IMR-90 (cell line): Measurements from ENCODE around the gene ITPR2. TPM values are rescaled to one million over a fixed set of nuclear protein-coding genes. Genes with fewer than 3 reads are reported as not detected.

Experiments used
- ATAC-seq: fragments of 200-7000 bp; cut with Tn5 transposase; 2 replicates; pipeline ENCODE4 v1.9.1; 2020; ENCODE audit warnings: low read depth, mild to moderate bottlenecking, moderate library complexity
- BruUV-seq: library from RNA; stranded (reverse); fragments of 400-500 nt; replicated peaks from 2 replicates; lab custom pipeline; 2021; lab: Mats Ljungman, UMichigan
- CTCF ChIA-PET: fragments of 300-600 bp; formaldehyde crosslinking; extraction: SDS; loops from one replicate; lab custom pipeline; 2021; ENCODE audit warnings: antibody characterized with exemption; lab: Yijun Ruan, JAX
- POLR2A ChIA-PET: fragments of 300-600 bp; sonication (Branson Sonifier 250); formaldehyde crosslinking; loops from one replicate; lab custom pipeline; 2022; ENCODE audit warnings: antibody characterized with exemption; ENCODE audit not compliant: unreplicated experiment; lab: Charles Lee
- DNase-seq: peaks from one replicate; pipeline ENCODE4 v3.0.0; 2013
- H2AFZ ChIP-seq: replicated peaks from 2 replicates; pipeline ENCODE3; 2013; ENCODE audit warnings: low read length, mild to moderate bottlenecking; ENCODE audit not compliant: poor library complexity
- H2AK5ac ChIP-seq: 2 replicates; pipeline ENCODE4 v1.6.1; 2013; ENCODE audit warnings: low read depth, low read length, inconsistent platforms
- H2AK9ac ChIP-seq: replicated peaks from 2 replicates; pipeline ENCODE3; 2013; ENCODE audit warnings: mild to moderate bottlenecking, low read depth, low read length, moderate library complexity; ENCODE audit not compliant: poor library complexity
- H2BK120ac ChIP-seq: 2 replicates; pipeline ENCODE4 v1.6.1; 2013; ENCODE audit warnings: low read depth, low read length, inconsistent platforms
- H2BK15ac ChIP-seq: 3 replicates; pipeline ENCODE4 v1.6.1; 2013; ENCODE audit warnings: low read depth, low read length, inconsistent platforms
- H2BK20ac ChIP-seq: 2 replicates; pipeline ENCODE4 v1.6.1; 2013; ENCODE audit warnings: low read depth, mild to moderate bottlenecking, inconsistent platforms, low read length, moderate library complexity
- H2BK5ac ChIP-seq: 2 replicates; pipeline ENCODE4 v1.6.1; 2013; ENCODE audit warnings: mild to moderate bottlenecking, low read depth, low read length, inconsistent platforms; ENCODE audit not compliant: poor library complexity, severe bottlenecking
- H3K14ac ChIP-seq: replicated peaks from 2 replicates; pipeline ENCODE4 v1.6.1; 2013; ENCODE audit warnings: low read depth, low read length, inconsistent platforms
- H3K18ac ChIP-seq: 2 replicates; pipeline ENCODE4 v1.6.1; 2013; ENCODE audit warnings: low read depth, low read length, control low read depth
- H3K23ac ChIP-seq: 2 replicates; pipeline ENCODE4 v1.6.1; 2013; ENCODE audit warnings: low read depth, low read length, inconsistent platforms
- H3K27ac ChIP-seq: 2 replicates; pipeline ENCODE4 v1.5.1; 2013; ENCODE audit warnings: mild to moderate bottlenecking, control low read depth, low read length; ENCODE audit not compliant: insufficient read depth
- H3K27me3 ChIP-seq: 2 replicates; pipeline ENCODE4 v1.6.1; 2013; ENCODE audit warnings: low read length; ENCODE audit not compliant: control insufficient read depth, insufficient read depth
- H3K36me3 ChIP-seq: 2 replicates; pipeline ENCODE4 v1.6.1; 2013; ENCODE audit warnings: low read length, mixed read lengths; ENCODE audit not compliant: control insufficient read depth, insufficient read depth
- H3K4ac ChIP-seq: 2 replicates; pipeline ENCODE4 v1.6.1; 2013; ENCODE audit warnings: low read depth, low read length, inconsistent platforms
- H3K4me1 ChIP-seq: 2 replicates; pipeline ENCODE4 v1.6.1; 2013; ENCODE audit warnings: low read length, mixed read lengths; ENCODE audit not compliant: control insufficient read depth, insufficient read depth
- H3K4me2 ChIP-seq: 2 replicates; pipeline ENCODE4 v1.6.1; 2013; ENCODE audit warnings: low read depth, mild to moderate bottlenecking, control low read depth, low read length, moderate library complexity
- H3K4me3 ChIP-seq: 2 replicates; pipeline ENCODE4 v1.5.1; 2013; ENCODE audit warnings: low read depth, mild to moderate bottlenecking, control low read depth, low read length, moderate library complexity; ENCODE audit not compliant: insufficient read depth
- H3K56ac ChIP-seq: 2 replicates; pipeline ENCODE4 v1.6.1; 2013; ENCODE audit warnings: low read length, inconsistent platforms; ENCODE audit not compliant: insufficient read depth; ENCODE audit errors: extremely low read depth
- H3K79me1 ChIP-seq, 2 experiments: 2 replicates each; pipeline ENCODE4 v1.6.1; 2013; ENCODE audit warnings: low read length in 2 of 2, inconsistent platforms in 1 of 2, low read depth in 1 of 2
- H3K9ac ChIP-seq: 2 replicates; pipeline ENCODE4 v1.6.1; 2013; ENCODE audit warnings: low read depth, low read length, control low read depth
- H3K9me1 ChIP-seq: 2 replicates; pipeline ENCODE4 v1.6.1; 2013; ENCODE audit warnings: low read length, inconsistent platforms; ENCODE audit not compliant: insufficient read depth
- H3K9me3 ChIP-seq: 2 replicates; pipeline ENCODE4 v1.6.1; 2013; ENCODE audit warnings: low read length; ENCODE audit not compliant: control insufficient read depth, insufficient read depth
- H4K20me1 ChIP-seq: 2 replicates; pipeline ENCODE4 v1.6.1; 2013; ENCODE audit warnings: low read length, inconsistent platforms; ENCODE audit not compliant: insufficient read depth
- H4K5ac ChIP-seq: 2 replicates; pipeline ENCODE4 v1.6.1; 2013; ENCODE audit warnings: mild to moderate bottlenecking, low read depth, low read length, control low read depth
- H4K8ac ChIP-seq, 2 experiments: 2 replicates each; pipeline ENCODE4 v1.6.1; 2013; ENCODE audit warnings: low read depth in 2 of 2, low read length in 2 of 2, control low read depth in 1 of 2, inconsistent platforms in 1 of 2
- H4K91ac ChIP-seq: 2 replicates; pipeline ENCODE4 v1.6.1; 2013; ENCODE audit warnings: low read depth, low read length, inconsistent platforms; ENCODE audit not compliant: insufficient read depth
- BHLHE40 ChIP-seq: fragments of 150-350 bp; IDR thresholded peaks from 2 replicates; pipeline ENCODE4 v1.6.1; 2016; ENCODE audit warnings: mild to moderate bottlenecking, low read depth, low read length
- CEBPB ChIP-seq: IDR thresholded peaks from 2 replicates; pipeline ENCODE4 v1.6.1; 2012; ENCODE audit warnings: low read depth, low read length, improper control_type of control experiment
- CHD1 ChIP-seq: IDR thresholded peaks from 2 replicates; pipeline ENCODE4 v1.6.1; 2012; ENCODE audit warnings: low read depth, low read length, improper control_type of control experiment
- CTCF ChIP-seq: conservative IDR thresholded peaks from 2 replicates; pipeline ENCODE4 v1.5.1; 2012; ENCODE audit warnings: mild to moderate bottlenecking, low read depth, low read length, improper control_type of control experiment
- ELK1 ChIP-seq: fragments of 150-350 bp; IDR thresholded peaks from 2 replicates; pipeline ENCODE4 v1.6.1; 2016; ENCODE audit warnings: low read depth, mild to moderate bottlenecking, low read length, moderate library complexity, borderline replicate concordance
- FOS ChIP-seq: fragments of 150-350 bp; IDR thresholded peaks from 2 replicates; pipeline ENCODE4 v1.6.1; 2016; ENCODE audit warnings: low read depth, low read length
- MAFK ChIP-seq: IDR thresholded peaks from 2 replicates; pipeline ENCODE4 v1.6.1; 2012; ENCODE audit warnings: low read depth, low read length, improper control_type of control experiment
- MXI1 ChIP-seq: IDR thresholded peaks from 2 replicates; pipeline ENCODE4 v1.6.1; 2012; ENCODE audit warnings: low read depth, mild to moderate bottlenecking, low read length, moderate library complexity, borderline replicate concordance
- NFE2L2 ChIP-seq: fragments of 150-350 bp; IDR thresholded peaks from 2 replicates; pipeline ENCODE4 v1.6.1; 2016; ENCODE audit warnings: low read depth, mild to moderate bottlenecking, low read length
- POLR2A ChIP-seq: IDR thresholded peaks from 2 replicates; pipeline ENCODE4 v1.6.1; 2012; ENCODE audit warnings: mild to moderate bottlenecking, low read depth, low read length
- RAD21 ChIP-seq: IDR thresholded peaks from 2 replicates; pipeline ENCODE4 v1.6.1; 2012; ENCODE audit warnings: low read length, improper control_type of control experiment
- RCOR1 ChIP-seq: IDR thresholded peaks from 2 replicates; pipeline ENCODE4 v1.6.1; 2012; ENCODE audit warnings: mild to moderate bottlenecking, low read length, improper control_type of control experiment; ENCODE audit not compliant: insufficient replicate concordance
- RFX5 ChIP-seq: IDR thresholded peaks from 2 replicates; pipeline ENCODE4 v1.8.0; 2012; ENCODE audit warnings: low read depth, mild to moderate bottlenecking, low read length, moderate library complexity
- SMC3 ChIP-seq: fragments of 150-350 bp; IDR thresholded peaks from 2 replicates; pipeline ENCODE4 v1.6.1; 2016; ENCODE audit warnings: low read depth, mild to moderate bottlenecking, antibody characterized with exemption, low read length, moderate library complexity
- USF2 ChIP-seq: fragments of 150-350 bp; IDR thresholded peaks from 2 replicates; pipeline ENCODE4 v1.6.1; 2017; ENCODE audit warnings: mild to moderate bottlenecking, antibody characterized with exemption, low read length, low read depth
- WGBS, 2 experiments: methylation state at CpG; one replicate each; pipeline versions ENCODE4 v1.1.5 to v1.1.7; 2013; ENCODE audit warnings: missing lambda C conversion rate in 2 of 2; ENCODE audit not compliant: insufficient read length in 1 of 2; ENCODE audit errors: extremely low coverage in 2 of 2; 5-methylcytosine and 5-hydroxymethylcytosine counted together
- dilution Hi-C: fragments of 300-500 bp; cut with HindIII; formaldehyde crosslinking; loops from one replicate; pipeline ENCODE4 v1.14.3; 2018; ENCODE audit warnings: low sequenced_read_pairs; ENCODE audit not compliant: unreplicated experiment
- in situ Hi-C: fragments of 300-500 bp; cut with MboI; formaldehyde crosslinking; loops from 3 replicates; pipeline ENCODE4 v1.14.3; 2019; ENCODE audit warnings: low sequenced_read_pairs, inconsistent platforms, mixed read lengths
- intact Hi-C: fragments of 100-400 bp; cut with micrococcal nuclease; formaldehyde crosslinking; loops from 2 replicates; pipeline ENCODE4 v1.10.0; 2022
- polyA plus RNA-seq, 3 experiments: library from polyadenylated mRNA; depleted of rRNA; stranded (reverse); fragments of >200 nt; gene quantifications; 2 replicates each; pipeline ENCODE4 v1.2.3, GENCODE V29; 2012; ENCODE audit warnings: low replicate concordance in 1 of 3
- total RNA-seq: library from RNA; depleted of rRNA; stranded (reverse); fragments of >200 nt; gene quantifications from 2 replicates; pipeline ENCODE4 v1.2.3, GENCODE V29; 2012

The ITPR2 gene
- total and polyA plus RNA-seq, 2 of the 4 experiments (the other 2 are of a cell fraction) = 1.2 to 9.0 TPM

GRCh38 chr12:26872625-26873024 lies 39.6 kb upstream of the ITPR2 start:
- no peak overlapping the region for H2BK20ac ChIP-seq
- peaks cover 6% of the 10 kb centered on the region for H3K27me3 ChIP-seq
- H3K4me1 ChIP-seq = no peaks in the 10 kb centered on the region
- in situ Hi-C loops = no loop called here
- H2BK5ac ChIP-seq = no peak overlapping the region
- dilution Hi-C loops = no loop called here
- H3K56ac ChIP-seq = no peak overlapping the region
- intact Hi-C loops = no loop called here
- H3K9me3 ChIP-seq = no peaks in the 10 kb centered on the region
- no peak overlapping the region for H2BK15ac ChIP-seq
- no peaks in the 10 kb centered on the region for H3K9me1 ChIP-seq
- H2AK9ac ChIP-seq = no peak overlapping the region
- WGBS, 2 experiments = no CpG with 5 or more reads among the region's 1 CpG
- H4K5ac ChIP-seq = no peak overlapping the region
- H4K8ac ChIP-seq = no peak overlapping the region
- ATAC-seq = no peak
- no peak overlapping the region for H2AK5ac ChIP-seq
- H3K4me3 ChIP-seq = no peak overlapping the region
- no peaks in the 10 kb centered on the region for H3K79me1 ChIP-seq
- H3K9ac ChIP-seq = no peak overlapping the region
- no peaks in the 10 kb centered on the region for H3K36me3 ChIP-seq
- no peak overlapping the region for H3K27ac ChIP-seq
- H3K4ac ChIP-seq = no peak overlapping the region
- no peak overlapping the region for H2AFZ ChIP-seq
- no peak for TF ChIP-seq CHD1
- TF ChIP-seq CTCF = no peak
- no peak for TF ChIP-seq SMC3
- TF ChIP-seq FOS = no peak
- TF ChIP-seq RCOR1 = no peak
- no peak for TF ChIP-seq MAFK
- TF ChIP-seq MXI1 = no peak
- TF ChIP-seq CEBPB = no peak
- TF ChIP-seq BHLHE40 = no peak
- TF ChIP-seq NFE2L2 = no peak
- TF ChIP-seq POLR2A = no peak
- TF ChIP-seq ELK1 = no peak
- no peak for TF ChIP-seq USF2
- no peak for TF ChIP-seq RFX5
- no peak for TF ChIP-seq RAD21
- no peak overlapping the region for H2BK120ac ChIP-seq
- H3K18ac ChIP-seq = no peak overlapping the region
- no peak for DNase-seq
- BruUV-seq = no TSS peak
- H4K20me1 ChIP-seq = no peaks in the 10 kb centered on the region
- ChIA-PET CTCF (interaction anchor here (1.6 kb wide), 1 partner anchor 12 kb away, joined by 5 read pairs; no protein-coding TSS in a partner anchor), POLR2A (no interaction called here)
- no peak overlapping the region for H3K23ac ChIP-seq
- no peak overlapping the region for H3K4me2 ChIP-seq
- H3K14ac ChIP-seq = no peak overlapping the region
- no peak overlapping the region for H4K91ac ChIP-seq
